Right atrium auricular region (tissue), 2 donors: ENCODE data around the gene PRAC1. TPM values are rescaled to one million over a fixed set of nuclear protein-coding genes. Genes with fewer than 3 reads are reported as not detected.

Experiments used
- DNase-seq: peaks from one replicate; pipeline ENCODE4 v3.0.0-alpha.2; 2019; ENCODE audit warnings: low spot score
- H3K27ac ChIP-seq, 2 donors: fragments of 200-600 bp; sonication (generic); 1 replicate in 1 of 2; 2 replicates in 1 of 2; pipeline ENCODE4 v1.5.1; 2016 to 2019
- H3K27me3 ChIP-seq, 2 donors: fragments of 200-600 bp; sonication (generic); one replicate each; pipeline versions ENCODE4 v1.5.1 to v1.6.0; 2017 to 2019
- H3K36me3 ChIP-seq: fragments of 200-600 bp; sonication (generic); one replicate; pipeline ENCODE4 v1.5.1; 2016
- H3K4me1 ChIP-seq, 2 donors: fragments of 200-600 bp; sonication (generic); one replicate each; pipeline versions ENCODE4 v1.5.1 to v1.6.0; 2017 to 2019
- H3K4me3 ChIP-seq, 2 donors: fragments of 200-600 bp; sonication (generic); 1 replicate in 1 of 2; 2 replicates in 1 of 2; pipeline ENCODE4 v1.5.1; 2017 to 2019; ENCODE audit warnings: mild to moderate bottlenecking in 1 of 2, moderate library complexity in 1 of 2
- H3K9me3 ChIP-seq, 2 donors: fragments of 200-600 bp; sonication (generic); one replicate each; pipeline ENCODE4 v1.5.1; 2019
- CTCF ChIP-seq, 2 donors: fragments of 200-600 bp; sonication (generic); IDR thresholded peaks; one replicate each; pipeline ENCODE4 v1.5.1; 2019; ENCODE audit warnings: antibody characterized with exemption in 2 of 2
- total RNA-seq, 2 donors: library from RNA; depleted of rRNA; stranded (reverse); fragments of >200 nt; gene quantifications; one replicate each; pipeline ENCODE4 v1.1.0, GENCODE V29; 2016

The PRAC1 gene
- total RNA-seq: not detected

- peaks cover 0 to 38% of the 10 kb centered on the region in 2 donors for H3K4me1 ChIP-seq
- no peak within 1 kb of the TSS for H3K27ac ChIP-seq
Measured at GRCh38 chr17:48722201-48722907, at the start of gene PRAC1. Gene PRAC1, minus strand, starts transcription at chr17:48722518. Its CDS starts 126 bp downstream, at chr17:48722392.

GRCh38 chr17:48770954-48771353 lies 48.6 kb upstream of the PRAC1 start:
- Histone ChIP-seq H3K27ac (no peak overlapping the region), H3K4me3 (no peak overlapping the region), H3K36me3 (no peaks in the 10 kb centered on the region), H3K4me1 (no peaks in the 10 kb centered on the region), H3K27me3 (no peaks in the 10 kb centered on the region), H3K9me3 (peaks cover 0 to 4% of the 10 kb centered on the region in 2 donors)
- TF ChIP-seq CTCF (IDR thresholded peaks at IDR 0.05): no peak
- no peak for DNase-seq

More at GRCh38 chr17:48722201-48722907, at the start of gene PRAC1:
- DNase-seq: no peak
- Histone ChIP-seq H3K27me3 (peaks cover 83 to 92% of the 10 kb centered on the region in 2 donors), H3K9me3 (no peaks in the 10 kb centered on the region), H3K4me3 (no peak within 1 kb of the TSS), H3K36me3 (no peaks in the 10 kb centered on the region)
- no peak for TF ChIP-seq CTCF (IDR thresholded peaks at IDR 0.05)

GRCh38 chr17:48769009-48769675 lies 46.8 kb upstream of the PRAC1 start:
- DNase-seq: no peak
- Histone ChIP-seq H3K4me3 (no peak overlapping the region), H3K4me1 (no peaks in the 10 kb centered on the region), H3K36me3 (no peaks in the 10 kb centered on the region), H3K9me3 (no peaks in the 10 kb centered on the region), H3K27ac (no peak overlapping the region), H3K27me3 (no peaks in the 10 kb centered on the region)
- TF ChIP-seq CTCF (IDR thresholded peaks at IDR 0.05): no peak

- H3K4me1 ChIP-seq: no peaks in the 10 kb centered on the region
- no peak for DNase-seq
- no peaks in the 10 kb centered on the region for H3K36me3 ChIP-seq
- no peak for TF ChIP-seq CTCF (IDR thresholded peaks at IDR 0.05)
- H3K27me3 ChIP-seq: no peaks in the 10 kb centered on the region
- H3K9me3 ChIP-seq: no peaks in the 10 kb centered on the region
- no peak overlapping the region for H3K27ac ChIP-seq
- H3K4me3 ChIP-seq: no peak overlapping the region
Measured at GRCh38 chr17:48767263-48767774, 45.0 kb upstream of the PRAC1 start.

- no peak for TF ChIP-seq CTCF (IDR thresholded peaks at IDR 0.05)
- Histone ChIP-seq H3K27ac (no peak overlapping the region), H3K4me1 (no peaks in the 10 kb centered on the region), H3K27me3 (peaks cover 0 to 3% of the 10 kb centered on the region in 2 donors), H3K36me3 (no peaks in the 10 kb centered on the region), H3K9me3 (no peaks in the 10 kb centered on the region), H3K4me3 (no peak overlapping the region)
- no peak for DNase-seq
Measured at GRCh38 chr17:48761114-48761513, 38.8 kb upstream of the PRAC1 start.
